HepG2 (cell line): Measurements from ENCODE around the gene TXNRD1. TPM values are rescaled to one million over a fixed set of nuclear protein-coding genes. Genes with fewer than 3 reads are reported as not detected.

Source experiments
- CHCHD3 ChIP-seq: sonication (generic); formaldehyde crosslinking; IDR thresholded peaks from 2 replicates; pipeline ENCODE4 v1.8.0; 2022; ENCODE audit warnings: mild to moderate bottlenecking, missing genetic modification reagents, moderate library complexity
- FOXM1 ChIP-seq: sonication (generic); formaldehyde crosslinking; IDR thresholded peaks from 2 replicates; pipeline ENCODE4 v1.5.0; 2020; ENCODE audit warnings: missing genetic modification reagents
- GATAD1 ChIP-seq: IDR thresholded peaks from 2 replicates; pipeline ENCODE4 v1.6.1; 2016; ENCODE audit warnings: missing genetic modification reagents, missing compliant biosample characterization
- GTF2F1 ChIP-seq: fragments of 150-350 bp; IDR thresholded peaks from 2 replicates; pipeline ENCODE4 v1.6.1; 2014; ENCODE audit warnings: low read length
- IKZF4 ChIP-seq: sonication (generic); formaldehyde crosslinking; IDR thresholded peaks from 2 replicates; pipeline ENCODE4 v1.5.1; 2020; ENCODE audit warnings: borderline replicate concordance, mild to moderate bottlenecking, low read depth, missing genetic modification reagents; ENCODE audit errors: not compliant biosample characterization
- JUND ChIP-seq: sonication (generic); formaldehyde crosslinking; IDR thresholded peaks from 2 replicates; pipeline ENCODE4 v1.8.0; 2022; ENCODE audit warnings: mild to moderate bottlenecking, missing genetic modification reagents
- KLF12 ChIP-seq: sonication (generic); formaldehyde crosslinking; IDR thresholded peaks from 2 replicates; pipeline ENCODE4 v1.4.0; 2020; ENCODE audit warnings: missing genetic modification reagents, borderline replicate concordance
- KLF13 ChIP-seq: sonication (generic); formaldehyde crosslinking; IDR thresholded peaks from 2 replicates; pipeline ENCODE4 v1.4.0; 2020; ENCODE audit warnings: mild to moderate bottlenecking, missing genetic modification reagents
- KMT2B ChIP-seq: IDR thresholded peaks from 2 replicates; pipeline ENCODE4 v1.6.1; 2016; ENCODE audit warnings: missing genetic modification reagents, missing compliant biosample characterization
- LCORL ChIP-seq, 2 experiments: fragments of 450-650 bp in 1 of 2; sonication (generic) in 1 of 2; formaldehyde crosslinking in 1 of 2; IDR thresholded peaks; 2 replicates each; pipeline versions ENCODE4 v1.5.0 to v1.6.1; 2017 to 2020; ENCODE audit warnings: antibody characterized with exemption in 1 of 2, missing genetic modification reagents in 1 of 2
- MEF2D ChIP-seq: sonication (generic); formaldehyde crosslinking; IDR thresholded peaks from 2 replicates; pipeline ENCODE4 v1.5.1; 2020; ENCODE audit warnings: mild to moderate bottlenecking, missing genetic modification reagents
- MEIS1 ChIP-seq: sonication (generic); formaldehyde crosslinking; IDR thresholded peaks from 2 replicates; pipeline ENCODE4 v1.9.0; 2021; ENCODE audit warnings: mild to moderate bottlenecking, missing genetic modification reagents, moderate library complexity, borderline replicate concordance
- RARG ChIP-seq: sonication (generic); formaldehyde crosslinking; IDR thresholded peaks from 2 replicates; pipeline ENCODE4 v1.4.0; 2020; ENCODE audit warnings: low read depth, mild to moderate bottlenecking, missing genetic modification reagents
- RFXAP ChIP-seq: sonication (generic); formaldehyde crosslinking; IDR thresholded peaks from 2 replicates; pipeline ENCODE4 v1.4.0; 2020; ENCODE audit warnings: missing genetic modification reagents, borderline replicate concordance
- SALL1 ChIP-seq: sonication (generic); formaldehyde crosslinking; IDR thresholded peaks from 2 replicates; pipeline ENCODE4 v1.8.0; 2022; ENCODE audit warnings: mild to moderate bottlenecking, missing genetic modification reagents
- SETDB1 ChIP-seq: sonication (generic); formaldehyde crosslinking; IDR thresholded peaks from 2 replicates; pipeline ENCODE4 v1.5.1; 2020; ENCODE audit warnings: missing genetic modification reagents, mild to moderate bottlenecking, borderline replicate concordance
- SMAD9 ChIP-seq: sonication (generic); formaldehyde crosslinking; IDR thresholded peaks from 2 replicates; pipeline ENCODE4 v1.5.1; 2020; ENCODE audit warnings: mild to moderate bottlenecking, missing genetic modification reagents
- SP5 ChIP-seq: IDR thresholded peaks from 2 replicates; pipeline ENCODE4 v1.6.1; 2016; ENCODE audit warnings: low read depth, borderline replicate concordance
- STAG1 ChIP-seq: sonication (generic); formaldehyde crosslinking; IDR thresholded peaks from 2 replicates; pipeline ENCODE4 v1.4.0; 2020; ENCODE audit warnings: missing genetic modification reagents
- U2AF2 ChIP-seq: fragments of 200-400 bp; formaldehyde crosslinking; IDR thresholded peaks from 2 replicates; pipeline ENCODE4 v1.6.1; 2017; ENCODE audit warnings: low read depth, mild to moderate bottlenecking, low read length
- ZNF253 ChIP-seq: sonication (generic); formaldehyde crosslinking; IDR thresholded peaks from 2 replicates; pipeline ENCODE4 v1.8.0; 2022; ENCODE audit warnings: mild to moderate bottlenecking, missing genetic modification reagents, borderline replicate concordance
- polyA plus RNA-seq, 8 experiments: library from polyadenylated mRNA; depleted of rRNA in 3 of 8; stranded (reverse) in 7 of 8; unstranded in 1 of 8; fragments of >200 nt; fragmentation: Illumina TruSeq in 4 of 8; extraction: Trizol in 4 of 8; gene quantifications; 2 replicates each; pipeline versions ENCODE4 v1.2.1 to v1.2.3, GENCODE V29; 2011 to 2016; ENCODE audit warnings: low read depth in 4 of 8, missing spikeins in 1 of 8, mixed read lengths in 1 of 8; ENCODE audit not compliant: insufficient read depth in 1 of 8
- total RNA-seq, 5 experiments: library from RNA; depleted of rRNA; stranded (reverse); fragments of >200 nt; fragmentation: Illumina TruSeq; extraction: Trizol; gene quantifications; 2 replicates each; pipeline ENCODE4 v1.2.3, GENCODE V29; 2016; ENCODE audit warnings: low read depth in 1 of 5
- TF ChIP-seq, protein P1 (sequence below): IDR thresholded peaks from 2 replicates; pipeline ENCODE4 v1.6.1; 2012; ENCODE audit warnings: low read depth, low read length, improper control_type of control experiment
- TF ChIP-seq, protein P2 (sequence below): sonication (generic); formaldehyde crosslinking; IDR thresholded peaks from 2 replicates; pipeline ENCODE4 v1.5.0; 2020; ENCODE audit warnings: mild to moderate bottlenecking, missing genetic modification reagents, borderline replicate concordance
- TF ChIP-seq, protein P3 (sequence below): sonication (generic); formaldehyde crosslinking; IDR thresholded peaks from 2 replicates; pipeline ENCODE4 v1.4.0; 2020; ENCODE audit warnings: missing genetic modification reagents, borderline replicate concordance
- TF ChIP-seq, protein P4 (sequence below): sonication (generic); formaldehyde crosslinking; IDR thresholded peaks from 2 replicates; pipeline ENCODE4 v1.5.0; 2020; ENCODE audit warnings: missing genetic modification reagents, mild to moderate bottlenecking, borderline replicate concordance

The TXNRD1 gene
- total and polyA plus RNA-seq, 2 of the 13 experiments (the other 11 are each of a cell fraction or from before 2014, with no cell fraction given): 54.0 to 190 TPM

DNA sequence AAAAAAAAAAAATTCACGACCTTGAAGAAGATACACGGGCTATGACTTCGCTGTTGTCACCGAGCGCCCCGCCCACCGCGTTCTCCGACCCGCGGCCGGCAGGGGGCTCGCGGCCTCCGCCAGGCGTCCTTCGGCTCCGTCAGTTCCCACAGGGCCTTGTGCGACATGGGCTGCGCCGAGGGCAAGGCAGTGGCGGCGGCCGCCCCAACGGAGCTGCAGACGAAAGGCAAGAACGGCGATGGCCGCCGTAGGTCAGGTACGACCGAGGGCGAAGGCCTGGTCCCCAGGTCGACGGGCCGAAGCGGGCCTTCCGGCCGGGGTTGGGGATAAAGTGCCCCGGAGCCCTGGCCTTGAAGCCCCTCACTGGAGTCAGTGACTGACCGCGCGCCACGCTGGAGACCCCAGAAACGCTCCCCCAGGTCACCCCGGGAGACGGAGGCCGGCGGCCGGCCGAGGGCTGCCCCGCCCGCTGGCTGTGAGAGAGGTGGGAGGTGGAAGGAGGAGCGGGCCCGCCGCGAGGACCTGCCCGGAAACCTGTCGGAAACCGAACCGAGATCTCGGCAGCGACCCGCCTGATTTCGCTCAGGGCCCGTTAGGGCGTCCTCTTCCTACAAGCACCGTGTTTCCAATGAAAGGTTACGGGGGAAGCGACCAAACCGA lies at the start of gene TXNRD1 (continued):
- no peak for TF ChIP-seq KMT2B (CRISPR knock-in tag)
- no peak for TF ChIP-seq KLF12 (CRISPR knock-in tag)
- TF ChIP-seq GATAD1 (CRISPR knock-in tag): no peak
- TF ChIP-seq JUND (CRISPR knock-in tag): no peak
- TF ChIP-seq CHCHD3 (CRISPR knock-in tag): no peak
- peak; percentile 36 for TF ChIP-seq SALL1 (CRISPR knock-in tag)
- no peak for TF ChIP-seq KLF13
- TF ChIP-seq, protein P1, sequence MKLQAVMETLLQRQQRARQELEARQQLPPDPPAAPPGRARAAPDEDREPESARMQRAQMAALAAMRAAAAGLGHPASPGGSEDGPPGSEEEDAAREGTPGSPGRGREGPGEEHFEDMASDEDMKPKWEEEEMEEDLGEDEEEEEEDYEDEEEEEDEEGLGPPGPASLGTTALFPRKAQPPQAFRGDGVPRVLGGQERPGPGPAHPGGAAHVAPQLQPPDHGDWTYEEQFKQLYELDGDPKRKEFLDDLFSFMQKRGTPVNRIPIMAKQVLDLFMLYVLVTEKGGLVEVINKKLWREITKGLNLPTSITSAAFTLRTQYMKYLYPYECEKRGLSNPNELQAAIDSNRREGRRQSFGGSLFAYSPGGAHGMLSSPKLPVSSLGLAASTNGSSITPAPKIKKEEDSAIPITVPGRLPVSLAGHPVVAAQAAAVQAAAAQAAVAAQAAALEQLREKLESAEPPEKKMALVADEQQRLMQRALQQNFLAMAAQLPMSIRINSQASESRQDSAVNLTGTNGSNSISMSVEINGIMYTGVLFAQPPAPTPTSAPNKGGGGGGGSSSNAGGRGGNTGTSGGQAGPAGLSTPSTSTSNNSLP: no peak
- TF ChIP-seq SMAD9 (CRISPR knock-in tag): no peak
- TF ChIP-seq U2AF2: no peak
- no peak for TF ChIP-seq FOXM1 (CRISPR knock-in tag)
- TF ChIP-seq, protein P2, sequence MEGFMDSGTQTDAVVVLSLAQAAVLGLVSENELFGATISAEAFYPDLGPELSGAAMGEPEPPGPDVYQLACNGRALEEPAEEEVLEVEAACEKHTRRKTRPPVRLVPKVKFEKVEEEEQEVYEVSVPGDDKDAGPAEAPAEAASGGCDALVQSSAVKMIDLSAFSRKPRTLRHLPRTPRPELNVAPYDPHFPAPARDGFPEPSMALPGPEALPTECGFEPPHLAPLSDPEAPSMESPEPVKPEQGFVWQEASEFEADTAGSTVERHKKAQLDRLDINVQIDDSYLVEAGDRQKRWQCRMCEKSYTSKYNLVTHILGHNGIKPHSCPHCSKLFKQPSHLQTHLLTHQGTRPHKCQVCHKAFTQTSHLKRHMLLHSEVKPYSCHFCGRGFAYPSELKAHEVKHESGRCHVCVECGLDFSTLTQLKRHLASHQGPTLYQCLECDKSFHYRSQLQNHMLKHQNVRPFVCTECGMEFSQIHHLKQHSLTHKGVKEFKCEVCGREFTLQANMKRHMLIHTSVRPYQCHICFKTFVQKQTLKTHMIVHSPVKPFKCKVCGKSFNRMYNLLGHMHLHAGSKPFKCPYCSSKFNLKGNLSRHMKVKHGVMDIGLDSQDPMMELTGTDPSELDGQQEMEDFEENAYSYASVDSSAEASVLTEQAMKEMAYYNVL (CRISPR knock-in tag): no peak
- no peak for TF ChIP-seq GTF2F1
- no peak for TF ChIP-seq SETDB1 (CRISPR knock-in tag)
- TF ChIP-seq, protein P3, sequence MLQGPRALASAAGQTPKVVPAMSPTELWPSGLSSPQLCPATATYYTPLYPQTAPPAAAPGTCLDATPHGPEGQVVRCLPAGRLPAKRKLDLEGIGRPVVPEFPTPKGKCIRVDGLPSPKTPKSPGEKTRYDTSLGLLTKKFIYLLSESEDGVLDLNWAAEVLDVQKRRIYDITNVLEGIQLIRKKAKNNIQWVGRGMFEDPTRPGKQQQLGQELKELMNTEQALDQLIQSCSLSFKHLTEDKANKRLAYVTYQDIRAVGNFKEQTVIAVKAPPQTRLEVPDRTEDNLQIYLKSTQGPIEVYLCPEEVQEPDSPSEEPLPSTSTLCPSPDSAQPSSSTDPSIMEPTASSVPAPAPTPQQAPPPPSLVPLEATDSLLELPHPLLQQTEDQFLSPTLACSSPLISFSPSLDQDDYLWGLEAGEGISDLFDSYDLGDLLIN (CRISPR knock-in tag): no peak
- peak; percentile 50 for TF ChIP-seq IKZF4 (CRISPR knock-in tag)
- TF ChIP-seq MEF2D (CRISPR knock-in tag): no peak
- TF ChIP-seq ZNF253: peak; percentile 38; the same call in 1 of the 2 replicates
- TF ChIP-seq SP5 (CRISPR knock-in tag): peak; percentile 49; the same call in 1 of the 2 replicates
- TF ChIP-seq LCORL (IDR thresholded peaks at IDR 0.05): no peak
- TF ChIP-seq LCORL (CRISPR knock-in tag; IDR thresholded peaks at IDR 0.05): no peak
- peak; percentile 76 for TF ChIP-seq STAG1 (CRISPR knock-in tag)
- no peak for TF ChIP-seq RFXAP (CRISPR knock-in tag)
- no peak for TF ChIP-seq MEIS1 (CRISPR knock-in tag)
- TF ChIP-seq RARG: no peak
- TF ChIP-seq, protein P4, sequence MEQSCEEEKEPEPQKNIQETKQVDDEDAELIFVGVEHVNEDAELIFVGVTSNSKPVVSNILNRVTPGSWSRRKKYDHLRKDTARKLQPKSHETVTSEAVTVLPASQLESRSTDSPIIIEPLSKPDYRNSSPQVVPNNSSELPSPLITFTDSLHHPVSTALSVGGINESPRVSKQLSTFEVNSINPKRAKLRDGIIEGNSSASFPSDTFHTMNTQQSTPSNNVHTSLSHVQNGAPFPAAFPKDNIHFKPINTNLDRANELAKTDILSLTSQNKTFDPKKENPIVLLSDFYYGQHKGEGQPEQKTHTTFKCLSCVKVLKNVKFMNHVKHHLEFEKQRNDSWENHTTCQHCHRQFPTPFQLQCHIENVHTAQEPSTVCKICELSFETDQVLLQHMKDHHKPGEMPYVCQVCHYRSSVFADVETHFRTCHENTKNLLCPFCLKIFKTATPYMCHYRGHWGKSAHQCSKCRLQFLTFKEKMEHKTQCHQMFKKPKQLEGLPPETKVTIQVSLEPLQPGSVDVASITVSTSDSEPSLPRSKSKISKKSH (CRISPR knock-in tag): no peak
